SU-DHL-6 (cell line): ENCODE results near the gene HLA-A.

Experiments
- H2AFZ ChIP-seq: fragments of 200-600 bp; sonication (generic); 2 replicates; pipeline ENCODE4 v1.6.1; 2014; ENCODE audit warnings: low read depth, mild to moderate bottlenecking, moderate library complexity, mixed read lengths, antibody characterized with exemption, low read length; ENCODE audit not compliant: severe bottlenecking
- H3F3A ChIP-seq: fragments of 200-600 bp; shearing (Covaris generic); 2 replicates; pipeline ENCODE4 v1.6.0; 2016; ENCODE audit warnings: antibody characterized with exemption, mild to moderate bottlenecking; ENCODE audit not compliant: insufficient read depth
- H3K27ac ChIP-seq: fragments of 200-600 bp; sonication (generic); 2 replicates; pipeline ENCODE4 v1.5.1; 2016; ENCODE audit warnings: low read depth, mild to moderate bottlenecking, low read length, moderate library complexity, mixed read lengths
- H3K27me3 ChIP-seq: fragments of 200-600 bp; sonication (generic), shearing (Covaris generic); 2 replicates; pipeline ENCODE4 v1.6.0; 2014; ENCODE audit warnings: mild to moderate bottlenecking, low read length
- H3K36me3 ChIP-seq: fragments of 200-600 bp; sonication (generic); 2 replicates; pipeline ENCODE4 v1.6.1; 2014; ENCODE audit warnings: mild to moderate bottlenecking, low read length, mixed read lengths
- H3K4me2 ChIP-seq: fragments of 300-600, 200-600 bp; shearing (Covaris generic), sonication (generic); 2 replicates; pipeline ENCODE4 v1.6.0; 2014; ENCODE audit warnings: low read length, low read depth, mild to moderate bottlenecking; ENCODE audit not compliant: poor library complexity, severe bottlenecking
- H3K4me3 ChIP-seq: fragments of 200-600 bp; sonication (generic); 2 replicates; pipeline ENCODE4 v1.5.1; 2014; ENCODE audit warnings: antibody characterized with exemption, low read length, mild to moderate bottlenecking, mixed read lengths; ENCODE audit not compliant: insufficient read depth, poor library complexity, severe bottlenecking
- H3K79me2 ChIP-seq: fragments of 200-600 bp; sonication (generic); 2 replicates; pipeline ENCODE4 v1.6.1; 2014; ENCODE audit warnings: mild to moderate bottlenecking, low read length, moderate library complexity; ENCODE audit not compliant: insufficient read depth
- H3K9ac ChIP-seq: fragments of 200-600 bp; sonication (generic); 2 replicates; pipeline ENCODE4 v1.7.0; 2014; ENCODE audit warnings: mild to moderate bottlenecking, low read length
- H3K9me2 ChIP-seq: fragments of 200-600 bp; sonication (generic); replicated peaks from 2 replicates; pipeline ENCODE4 v1.6.1; 2014; ENCODE audit warnings: low read length; ENCODE audit not compliant: insufficient read depth
- H3K9me3 ChIP-seq: fragments of 200-600 bp; sonication (generic); 2 replicates; pipeline ENCODE4 v1.6.1; 2014; ENCODE audit warnings: low read length, mixed read lengths; ENCODE audit not compliant: insufficient read depth
- H4K20me1 ChIP-seq: fragments of 200-600 bp; sonication (generic); 2 replicates; pipeline ENCODE4 v1.6.1; 2014; ENCODE audit warnings: low read depth, mild to moderate bottlenecking, antibody characterized with exemption, low read length, moderate library complexity, mixed read lengths
- CTCF ChIP-seq: fragments of 200-600 bp; sonication (generic); IDR thresholded peaks from one replicate; pipeline ENCODE4 v1.5.1; 2017; ENCODE audit warnings: antibody characterized with exemption, mild to moderate bottlenecking, low read length, moderate library complexity; ENCODE audit not compliant: insufficient read depth, poor library complexity, severe bottlenecking
- EZH2phosphoT487 ChIP-seq: fragments of 200-600 bp; sonication (generic), shearing (Covaris generic); conservative IDR thresholded peaks from 2 replicates; pipeline ENCODE4 v1.6.1; 2018; ENCODE audit warnings: mild to moderate bottlenecking, antibody characterized with exemption, low read length, moderate library complexity, mixed read lengths

HLA-A gene

GRCh38 chr6:29933955-29934354 lies 8.4 kb upstream of the HLA-A start:
- Histone ChIP-seq H3K9ac (no peak overlapping the region), H3K79me2 (no peaks in the 10 kb centered on the region), H3K4me2 (no peak overlapping the region), H3K9me2 (no peaks in the 10 kb centered on the region), H2AFZ (no peak overlapping the region), H3K27me3 (no peaks in the 10 kb centered on the region), H3K4me3 (no peak overlapping the region), H3K27ac (no peak overlapping the region), H3K9me3 (no peaks in the 10 kb centered on the region), H3K36me3 (no peaks in the 10 kb centered on the region), H4K20me1 (no peaks in the 10 kb centered on the region), H3F3A (no peaks in the 10 kb centered on the region)
- TF ChIP-seq EZH2phosphoT487 = no peak
- TF ChIP-seq CTCF = no peak

GRCh38 chr6:29935273-29935955 lies 6.9 kb upstream of the HLA-A start:
- no peak for TF ChIP-seq EZH2phosphoT487
- TF ChIP-seq CTCF = no peak
- Histone ChIP-seq H3K9ac (no peak overlapping the region), H3K27ac (no peak overlapping the region), H3K36me3 (no peaks in the 10 kb centered on the region), H3K27me3 (no peaks in the 10 kb centered on the region), H4K20me1 (no peaks in the 10 kb centered on the region), H3K9me3 (no peaks in the 10 kb centered on the region), H2AFZ (no peak overlapping the region), H3F3A (no peaks in the 10 kb centered on the region), H3K9me2 (no peaks in the 10 kb centered on the region), H3K79me2 (no peaks in the 10 kb centered on the region), H3K4me2 (no peak overlapping the region), H3K4me3 (no peak overlapping the region)

- no peak overlapping the region for H3K4me3 ChIP-seq
- H3K4me2 ChIP-seq = no peak overlapping the region
- H3F3A ChIP-seq = no peaks in the 10 kb centered on the region
- no peaks in the 10 kb centered on the region for H4K20me1 ChIP-seq
- no peaks in the 10 kb centered on the region for H3K36me3 ChIP-seq
- no peak overlapping the region for H3K9ac ChIP-seq
- H3K27me3 ChIP-seq = no peaks in the 10 kb centered on the region
- H3K9me2 ChIP-seq = no peaks in the 10 kb centered on the region
- no peak overlapping the region for H3K27ac ChIP-seq
- H3K9me3 ChIP-seq = no peaks in the 10 kb centered on the region
- no peak overlapping the region for H2AFZ ChIP-seq
- H3K79me2 ChIP-seq = no peaks in the 10 kb centered on the region
- no peak for TF ChIP-seq EZH2phosphoT487
- TF ChIP-seq CTCF = no peak
Measured at GRCh38 chr6:29938746-29939508, 3.4 kb upstream of the HLA-A start.
